ENCODE results near the gene SDK2. TPM values are rescaled to one million over a fixed set of nuclear protein-coding genes. Genes with fewer than 3 reads are reported as not detected.
"Not testable (repeated sequence)": the region's sequence is repeated elsewhere in the genome, so short reads cannot be mapped to it uniquely, and the experiment has no call there.

Gene SDK2
- total RNA-seq, 1 donor from 2014 or later = 0.96 TPM

DNA sequence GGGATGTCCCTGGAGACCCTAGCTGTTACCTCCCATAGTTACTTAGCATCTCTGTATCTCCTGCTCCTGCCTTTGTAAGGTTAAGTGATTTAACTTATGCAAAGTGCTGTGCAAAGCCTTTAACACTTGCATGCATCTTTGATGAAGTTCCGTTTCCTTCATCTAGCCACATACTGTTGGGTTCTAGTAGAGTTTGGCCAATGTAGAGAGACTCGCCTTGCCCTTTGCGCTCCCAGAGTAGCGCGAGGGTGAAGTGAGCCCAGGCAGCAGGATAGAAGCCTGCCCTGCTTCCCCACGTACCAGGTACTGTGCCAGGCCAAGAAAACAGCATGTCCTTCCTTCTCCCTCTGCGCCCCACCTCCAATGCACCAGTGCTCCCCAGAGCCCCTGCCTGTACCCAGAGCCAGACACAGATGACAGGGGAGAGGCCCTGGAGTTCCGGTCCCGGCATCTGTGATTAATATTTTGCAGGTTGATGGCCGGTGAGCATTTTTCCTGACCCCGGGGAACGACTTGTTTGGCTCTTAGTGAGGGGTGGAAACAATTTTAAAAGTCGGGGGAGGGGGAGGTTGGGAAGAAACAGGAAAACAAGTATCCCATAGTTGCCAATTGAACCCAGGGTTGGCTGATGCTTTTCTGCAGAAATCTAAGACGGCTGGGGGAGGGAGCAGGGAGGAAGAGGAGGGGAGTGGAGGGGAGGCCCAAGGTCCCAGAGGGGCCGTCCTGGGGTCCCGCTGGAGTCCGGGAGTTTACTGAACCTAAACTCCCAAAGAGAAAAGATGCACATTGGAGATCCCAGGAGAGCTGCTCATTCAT lies 319.3 kb downstream of the SDK2 start:
- DNase-seq (ENCODE audit: low spot score) = no peak

DNA sequence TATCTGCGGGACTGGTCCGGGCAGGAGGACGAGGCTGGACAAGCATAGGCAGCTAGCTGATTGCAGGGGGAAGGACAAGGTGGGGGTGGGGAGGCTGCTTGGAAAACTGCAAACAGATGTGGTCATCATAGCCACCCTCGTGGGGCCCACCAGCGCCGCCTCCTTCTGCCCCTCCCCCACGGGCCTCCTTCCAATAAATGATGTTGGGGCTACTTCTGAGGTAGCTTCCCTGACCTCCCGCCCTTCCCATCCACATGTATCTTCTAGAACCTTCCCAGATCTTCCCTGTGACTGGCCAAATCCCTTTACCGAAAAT lies 320.1 kb downstream of the SDK2 start:
- peak; percentile 72 for DNase-seq (ENCODE audit: low spot score)

DNA sequence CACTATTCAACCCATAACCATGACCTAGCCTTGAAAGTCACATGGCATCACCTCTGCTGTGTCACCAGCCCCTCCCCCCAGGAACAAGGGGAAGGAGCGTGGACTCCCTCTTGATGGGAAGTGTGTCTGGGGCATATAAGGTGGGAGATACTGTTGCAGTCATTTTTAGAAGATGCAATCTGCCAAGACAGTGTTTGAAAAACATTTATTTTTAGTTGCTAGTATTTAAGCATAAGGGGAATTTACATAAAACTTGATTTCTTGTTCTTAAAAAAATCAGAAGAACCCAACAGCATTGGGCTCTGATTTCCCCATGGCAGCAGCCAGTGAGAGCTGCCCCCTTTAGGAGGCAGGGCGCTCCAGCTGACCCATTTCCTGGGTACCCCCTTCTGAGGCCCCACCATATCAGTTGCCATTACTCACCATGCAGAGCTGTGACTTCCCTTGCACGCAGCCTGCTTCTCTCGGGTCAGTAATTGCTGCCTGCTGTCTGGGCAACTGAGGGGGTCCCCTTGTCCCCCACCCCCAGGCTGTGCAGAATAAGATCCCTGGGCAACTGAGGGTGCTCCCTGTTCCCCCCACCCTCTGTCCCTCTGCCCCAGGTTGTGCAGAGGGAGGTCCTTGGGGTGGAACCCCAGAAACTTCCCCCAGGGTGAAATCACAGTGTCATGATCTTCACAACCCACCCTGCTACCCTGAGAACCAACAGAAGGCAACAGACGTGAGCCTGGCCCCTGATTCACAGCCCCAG lies 320.7 kb downstream of the SDK2 start:
- peak; percentile 75 for DNase-seq (ENCODE audit: low spot score)

DNA sequence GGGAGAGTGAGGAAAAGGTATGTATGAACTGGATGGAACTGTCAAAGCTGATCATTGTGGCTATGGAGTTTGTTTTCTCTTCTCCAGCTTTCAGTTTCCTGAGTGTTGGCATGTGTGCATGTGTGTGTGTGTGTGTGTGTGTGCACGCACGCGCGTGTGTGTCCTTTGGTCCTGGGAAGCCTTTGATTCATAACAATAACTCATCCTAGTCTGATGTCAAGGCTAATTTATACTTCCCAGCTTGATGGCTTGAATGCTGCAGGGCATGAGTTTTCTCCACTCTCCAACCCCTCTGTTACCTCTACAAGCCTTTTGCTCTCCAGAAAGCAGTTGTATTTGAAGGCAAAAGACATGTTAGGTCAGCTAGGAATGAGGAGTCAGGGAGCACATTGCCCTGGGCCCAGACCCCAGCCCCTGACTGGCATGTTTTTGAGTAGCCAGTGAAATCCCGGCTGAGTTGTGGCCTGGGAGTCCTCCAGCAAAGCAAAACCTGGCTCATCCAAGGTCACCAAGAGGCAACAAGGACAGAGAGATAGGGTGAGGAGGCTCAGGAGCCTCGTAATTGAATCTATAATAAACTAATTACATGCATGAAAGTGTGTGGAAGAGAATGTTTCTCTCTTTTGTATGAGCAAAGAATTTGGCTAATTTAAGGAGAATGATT lies 323.5 kb downstream of the SDK2 start:
- DNase-seq (ENCODE audit: low spot score) = no peak

DNA sequence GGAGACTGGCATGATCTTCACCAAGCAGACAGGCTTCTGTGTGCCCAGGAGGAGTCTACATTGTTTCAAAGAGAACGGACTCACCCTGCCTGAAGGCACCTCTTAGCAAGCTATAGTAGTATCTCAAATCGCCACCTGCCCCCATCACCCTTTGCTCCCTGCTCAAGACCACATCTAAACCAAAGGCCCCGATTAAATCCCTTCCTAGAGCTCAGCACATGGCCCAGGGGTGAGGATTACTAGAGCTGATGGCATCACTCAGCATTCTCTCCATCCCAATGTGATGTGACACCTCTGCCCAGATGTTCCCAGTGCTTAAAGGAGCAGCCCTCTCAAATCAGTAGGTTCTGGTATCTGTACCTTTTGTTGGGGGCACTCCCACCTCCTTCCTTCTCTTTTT lies 324.5 kb downstream of the SDK2 start:
- no peak for DNase-seq (ENCODE audit: low spot score)

DNA sequence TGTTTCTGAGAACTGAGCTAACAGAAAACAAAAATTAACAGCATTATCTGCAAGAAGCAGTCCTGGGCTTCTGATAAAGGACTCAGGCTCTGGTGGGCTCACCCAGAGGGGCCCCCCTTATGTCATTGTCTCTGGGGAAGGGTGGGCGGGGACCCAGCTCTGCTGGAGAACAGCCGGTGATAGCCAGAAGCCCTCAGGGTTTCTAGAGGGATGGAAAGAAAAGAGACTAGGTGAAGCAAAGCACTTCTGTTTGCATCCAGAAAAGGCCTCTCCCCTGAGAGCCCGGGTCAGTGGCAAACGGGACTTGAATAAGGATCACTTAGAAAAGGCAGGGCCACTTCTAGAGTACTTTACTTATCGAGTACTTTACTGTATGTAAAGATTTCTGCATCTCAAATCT lies 325.4 kb downstream of the SDK2 start:
- DNase-seq (ENCODE audit: low spot score) = no peak

DNA sequence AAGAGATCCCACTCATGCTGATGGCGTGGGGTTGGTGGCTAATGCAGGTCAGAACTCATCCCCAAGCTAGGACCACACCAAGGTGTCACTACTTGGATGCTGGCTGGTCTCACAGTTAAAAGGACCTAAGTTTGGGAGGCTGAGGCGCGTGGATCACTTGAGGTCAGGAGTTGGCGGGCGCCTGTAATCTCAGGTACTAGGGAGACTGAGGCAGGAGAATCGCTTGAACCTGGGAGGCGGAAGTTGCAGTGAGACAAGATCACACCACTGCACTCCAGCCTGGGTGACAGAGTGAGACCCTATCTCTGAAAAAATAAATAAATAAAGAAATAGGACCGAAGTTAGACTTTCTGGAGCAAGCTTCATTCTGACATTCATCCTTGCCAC lies 325.8 kb downstream of the SDK2 start:
- DNase-seq (ENCODE audit: low spot score) = no peak

DNA sequence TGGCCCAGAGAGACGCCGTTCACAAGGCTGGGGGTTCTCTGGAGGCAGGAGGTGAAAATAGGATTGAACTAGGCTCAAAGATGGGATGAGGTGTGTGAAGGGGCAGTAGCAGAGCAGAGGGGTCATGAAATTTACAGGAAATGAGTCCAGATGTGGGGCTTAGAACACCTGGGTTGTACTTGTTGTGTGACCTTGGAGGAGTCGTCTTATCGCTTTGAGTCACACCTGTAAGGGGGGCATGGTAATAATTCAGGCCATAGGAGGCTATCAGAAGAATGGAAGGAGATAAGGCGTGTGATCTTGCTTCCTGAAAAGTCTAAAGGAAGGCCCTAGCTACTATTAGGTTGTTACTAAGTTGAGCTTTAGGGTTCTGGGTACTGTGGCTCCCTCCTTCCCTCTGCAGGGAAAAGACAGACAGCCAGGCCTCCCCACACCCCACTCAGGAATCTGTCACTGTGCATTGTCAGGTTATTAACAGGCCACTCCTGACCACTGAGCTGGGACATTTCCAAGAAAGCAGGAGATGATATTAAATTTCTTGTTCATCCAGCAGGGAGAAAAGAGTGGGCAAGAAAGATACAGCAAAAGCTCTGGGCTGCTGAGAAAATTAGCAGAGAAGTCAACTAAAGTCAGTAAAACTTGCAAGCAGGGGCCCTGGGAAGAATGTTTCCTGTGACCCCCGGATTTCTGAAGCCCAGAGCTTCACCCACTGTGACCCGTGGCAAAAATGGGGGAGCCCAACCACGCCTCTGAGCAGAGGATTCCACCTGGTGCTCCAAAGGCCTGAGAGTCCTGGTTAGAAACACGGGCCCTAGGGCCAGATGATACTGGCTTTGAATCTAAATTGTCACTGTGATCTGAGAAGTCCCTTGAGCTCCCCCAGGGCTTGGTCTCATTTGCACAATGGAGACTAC lies 326.5 kb downstream of the SDK2 start:
- DNase-seq (ENCODE audit: low spot score) = peak; percentile 77

DNA sequence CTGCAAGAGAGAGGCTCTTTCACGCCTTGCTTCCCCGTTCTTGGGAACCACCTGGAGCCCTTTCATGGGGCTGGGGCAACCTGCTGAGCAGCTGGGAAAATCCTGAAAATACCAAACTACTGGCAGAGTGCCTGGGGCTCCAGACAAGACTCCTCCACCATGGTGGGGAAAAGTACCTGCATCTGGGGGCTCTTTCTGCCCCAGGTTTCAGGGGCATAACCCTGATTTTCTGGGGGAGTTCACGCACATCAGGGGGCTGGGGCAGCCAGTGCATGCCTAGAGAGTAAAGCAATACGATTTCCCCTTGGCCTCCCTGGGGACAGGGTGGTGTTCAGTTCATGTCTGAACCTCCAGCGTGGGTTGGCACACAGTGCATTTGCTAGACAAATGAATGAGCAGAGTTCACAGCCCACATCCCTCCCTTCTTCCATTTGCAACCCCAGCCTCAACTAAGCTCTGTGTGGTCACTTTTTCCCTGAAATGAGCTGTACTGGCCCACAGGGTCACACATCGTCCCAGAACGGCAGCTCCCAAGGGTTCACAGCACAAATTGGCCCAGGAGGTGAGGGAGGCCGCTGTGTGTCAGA lies 327.2 kb downstream of the SDK2 start:
- no peak for DNase-seq (ENCODE audit: low spot score)

DNA sequence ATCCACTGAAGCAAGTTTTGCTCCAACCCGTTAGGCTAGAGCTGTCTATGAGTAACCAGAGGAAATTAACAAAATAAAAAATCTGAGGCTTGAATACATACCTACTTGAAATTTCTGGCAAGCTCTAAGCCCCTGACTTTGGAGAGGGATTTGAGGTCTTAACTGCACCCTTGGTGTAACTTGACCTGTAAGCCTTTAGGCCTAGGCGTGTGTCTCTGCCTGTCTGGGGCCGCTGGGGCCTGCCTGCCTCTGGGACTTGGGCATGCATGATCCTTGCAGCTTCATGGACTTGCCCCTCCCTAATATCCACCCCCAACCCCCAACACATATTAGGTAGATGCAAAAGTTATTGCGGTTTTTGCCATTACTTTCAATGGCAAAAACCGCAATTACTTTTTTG lies 328.8 kb downstream of the SDK2 start:
- peak; percentile 92 for DNase-seq (ENCODE audit: low spot score)

DNA sequence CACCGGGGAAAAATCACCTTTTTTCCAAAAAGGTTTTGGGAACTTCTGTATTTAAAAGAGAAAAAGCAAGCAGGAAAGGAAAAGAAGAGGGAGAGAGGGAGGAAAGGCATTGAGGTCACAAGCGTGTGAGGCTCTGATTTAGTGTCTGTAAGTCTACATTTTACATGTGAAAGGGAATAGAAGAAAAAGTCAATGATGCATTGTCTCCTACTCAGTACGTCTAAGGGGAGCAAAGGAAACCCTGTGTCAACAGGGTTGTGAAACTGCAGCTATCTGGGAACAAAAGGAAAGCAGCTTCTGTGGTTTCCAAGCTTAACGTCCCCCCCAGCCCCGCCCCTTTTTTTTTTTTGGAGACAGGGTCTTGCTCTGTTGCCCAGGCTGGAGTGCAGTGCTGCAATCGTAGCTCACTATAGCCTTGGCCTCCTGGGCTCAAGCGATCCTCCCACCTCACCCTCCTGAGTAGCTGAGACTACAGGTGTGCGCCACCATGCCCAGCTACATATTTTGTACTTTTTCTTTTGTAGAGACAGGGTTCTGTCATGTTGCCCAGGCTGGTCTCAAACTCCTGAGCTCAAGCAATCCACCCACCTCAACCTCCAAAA lies 330.6 kb downstream of the SDK2 start:
- no peak for DNase-seq (ENCODE audit: low spot score)

DNA sequence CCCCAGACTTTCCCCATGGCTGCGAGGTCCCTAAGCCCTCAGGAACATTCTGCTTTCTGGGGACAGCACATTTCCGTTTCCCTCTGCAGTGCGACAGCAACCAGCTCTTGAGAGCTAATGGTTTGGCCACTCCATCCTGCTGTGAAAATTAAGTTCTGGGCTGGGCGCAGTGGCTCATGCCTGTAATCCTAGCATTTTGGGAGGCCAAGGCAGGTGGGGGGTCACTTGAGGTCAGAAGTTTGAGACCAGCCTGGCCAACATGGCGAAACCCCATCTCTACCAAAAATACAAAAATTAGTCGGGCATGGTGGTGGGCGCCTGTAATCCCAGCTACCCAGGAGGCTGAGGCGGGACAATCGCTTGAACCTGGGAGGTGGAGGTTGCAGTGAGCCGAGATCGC lies 331.4 kb downstream of the SDK2 start:
- DNase-seq (ENCODE audit: low spot score) = not testable (repeated sequence)

DNA sequence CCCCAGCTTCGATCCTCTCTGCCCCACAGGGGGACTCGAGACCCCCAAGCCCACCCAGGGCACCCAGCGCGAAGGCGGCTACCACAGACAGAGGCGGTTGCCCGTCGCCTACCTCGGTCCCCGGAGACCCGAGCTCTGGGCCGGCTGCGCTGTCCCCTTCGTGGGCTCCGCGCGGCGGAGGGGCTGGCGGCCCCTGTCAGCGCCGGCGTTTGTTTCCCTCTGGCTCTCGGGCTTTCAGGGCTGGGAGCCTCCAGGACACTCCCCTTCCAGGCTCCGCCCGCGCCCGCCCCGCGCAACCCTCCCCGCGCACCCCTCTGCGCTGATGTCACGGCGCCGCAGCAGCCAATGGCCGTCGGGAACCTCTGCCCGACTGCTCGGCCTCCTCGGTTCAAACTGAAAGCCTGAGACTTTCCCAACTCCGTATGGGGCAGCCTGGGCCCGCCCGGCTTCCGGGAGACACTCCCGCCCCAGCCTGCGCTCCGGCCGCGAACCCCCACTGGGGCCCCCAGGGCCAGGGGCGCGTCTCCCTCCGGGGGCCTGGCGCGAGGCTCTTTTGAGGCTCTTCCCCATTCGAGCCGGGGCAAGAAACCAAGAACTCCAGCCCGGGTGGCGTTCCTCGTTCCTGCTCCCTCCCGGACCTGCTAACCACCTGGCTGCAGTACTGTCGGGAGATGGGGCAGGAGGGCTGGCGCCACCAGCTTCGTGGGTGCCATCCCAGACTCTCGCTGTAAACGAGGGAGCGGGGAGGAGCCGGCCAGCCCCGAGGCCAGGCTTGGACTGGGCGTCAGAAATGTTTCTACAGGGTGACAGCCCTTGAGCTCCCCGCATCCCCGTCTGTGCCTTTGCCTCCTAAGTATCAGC lies 332.2 kb downstream of the SDK2 start, which contains the start of gene CDC42EP4:
TSS of gene CDC42EP4 (minus strand) at position 221 of the 861 bp plus-strand sequence. CDS start 25,501 bp downstream, outside the sequence.
- peak; percentile 97 for DNase-seq (ENCODE audit: low spot score)

DNA sequence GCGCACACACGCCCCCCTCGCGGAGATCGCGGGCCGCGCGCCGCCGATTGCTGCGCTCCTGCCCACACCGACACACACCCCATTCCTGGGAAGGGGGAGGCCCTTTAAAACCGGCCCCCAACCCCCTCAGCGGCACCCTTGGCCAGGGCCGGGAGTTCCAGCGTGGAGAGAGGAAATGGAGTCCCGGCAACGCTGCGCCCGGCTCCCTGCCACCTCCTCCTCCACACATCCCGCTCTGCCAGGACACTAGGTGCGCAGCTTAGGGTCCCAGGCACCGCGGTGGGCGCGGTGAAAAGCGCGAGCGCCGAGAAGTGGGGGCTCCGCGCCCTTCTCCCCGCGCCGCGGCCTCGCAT lies 332.8 kb downstream of the SDK2 start:
- DNase-seq (ENCODE audit: low spot score) = no peak

DNA sequence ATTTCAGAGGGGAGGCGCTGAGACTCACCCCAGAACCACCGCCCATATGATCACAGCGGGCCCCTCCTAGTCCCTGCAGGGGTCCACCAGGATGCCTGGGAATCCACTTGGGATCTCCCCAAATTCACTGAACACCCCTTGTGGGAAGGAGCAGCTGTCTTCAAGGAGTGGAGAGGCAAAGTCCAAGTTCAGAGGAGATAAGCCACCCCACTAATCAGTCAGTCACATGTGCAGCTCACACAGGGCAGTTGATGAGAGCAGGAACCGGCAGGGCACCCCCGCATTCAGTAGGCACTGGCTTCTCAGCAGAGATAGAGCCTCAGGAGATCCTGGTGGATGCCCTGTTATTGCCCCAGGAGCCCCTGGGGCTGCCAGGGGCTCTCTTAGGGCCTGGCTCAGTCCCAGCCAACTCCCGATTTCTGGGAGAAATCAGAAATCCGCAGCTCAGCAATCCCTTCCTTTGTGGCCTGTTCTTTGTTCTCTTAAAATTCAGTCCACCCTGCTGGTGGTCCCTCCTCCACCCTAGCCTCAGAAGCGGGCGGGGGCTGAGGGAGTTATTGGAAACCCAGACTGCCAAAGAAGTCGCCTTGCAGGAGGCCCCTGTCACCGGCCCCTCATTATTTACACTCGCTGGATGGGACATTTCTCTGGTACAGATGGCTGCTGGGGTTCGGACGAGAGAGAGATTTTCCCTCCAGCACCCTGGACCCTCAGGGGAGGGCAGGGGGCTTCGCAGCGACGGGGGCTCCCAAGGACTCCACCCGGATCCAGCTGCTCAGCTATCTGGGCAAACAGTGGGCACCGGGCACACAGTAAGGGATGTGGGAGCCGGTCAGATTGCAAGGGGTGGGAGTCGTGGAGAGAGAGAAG lies 334.3 kb downstream of the SDK2 start:
- DNase-seq (ENCODE audit: low spot score) = no peak

DNA sequence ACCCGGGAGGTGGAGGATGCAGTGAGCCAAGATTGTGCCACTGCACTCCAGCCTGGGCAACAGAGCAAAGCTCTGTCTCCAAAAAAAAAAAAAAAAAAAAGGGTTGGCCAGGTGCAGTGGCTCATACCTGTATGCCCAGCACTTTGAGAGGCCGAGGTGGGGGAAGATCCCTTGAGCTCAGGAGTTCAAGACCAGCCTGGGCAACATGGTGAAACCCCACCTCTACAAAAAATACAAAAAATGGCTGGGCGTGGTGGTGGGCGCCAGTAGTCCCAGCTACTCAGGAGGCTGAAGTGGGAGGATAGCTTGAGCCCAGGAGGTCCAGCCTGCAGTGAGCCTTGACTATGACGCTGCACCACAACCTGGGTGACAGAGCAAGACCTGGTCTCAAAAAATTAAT lies 335.3 kb downstream of the SDK2 start:
- DNase-seq (ENCODE audit: low spot score) = not testable (repeated sequence)

DNA sequence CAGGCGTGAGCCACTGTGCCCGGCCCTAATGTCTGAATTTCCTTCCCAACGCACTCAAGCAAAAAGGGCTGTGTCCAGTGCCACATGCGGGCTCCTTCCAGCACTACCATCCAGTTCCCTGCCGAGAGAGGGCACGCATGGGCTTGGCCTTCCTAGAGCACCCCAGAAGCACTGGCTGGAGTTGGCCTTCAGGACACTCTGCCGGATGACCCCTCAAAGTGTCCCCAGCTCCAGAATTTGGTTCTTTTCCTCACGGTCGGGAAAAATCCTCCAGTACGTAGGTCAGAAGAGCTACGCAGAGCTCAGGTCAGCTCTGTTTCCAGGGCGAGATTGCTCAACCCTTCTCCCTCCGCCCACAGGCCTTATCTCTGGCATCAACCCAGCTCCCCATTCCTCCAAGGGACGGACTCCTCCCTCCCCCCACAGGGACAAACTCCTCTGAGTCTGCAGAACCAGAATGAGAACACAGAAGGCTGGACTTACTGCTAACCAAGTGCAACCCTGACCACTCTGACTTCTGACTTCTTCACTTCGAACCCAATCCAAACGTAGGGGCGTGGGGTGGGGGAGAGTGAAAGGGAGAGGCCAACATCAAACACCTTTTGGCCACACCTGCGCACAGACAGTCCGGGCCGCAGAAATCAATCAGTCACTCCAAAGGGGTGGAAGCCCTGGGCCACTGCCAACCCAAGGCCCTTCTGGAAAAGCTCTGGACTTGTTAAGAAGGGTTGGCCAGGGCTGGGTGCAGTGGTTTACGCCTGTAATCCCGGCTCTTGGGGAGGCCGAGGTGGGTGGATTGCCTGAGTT lies 336.0 kb downstream of the SDK2 start:
- peak; percentile 97 for DNase-seq (ENCODE audit: low spot score)

DNA sequence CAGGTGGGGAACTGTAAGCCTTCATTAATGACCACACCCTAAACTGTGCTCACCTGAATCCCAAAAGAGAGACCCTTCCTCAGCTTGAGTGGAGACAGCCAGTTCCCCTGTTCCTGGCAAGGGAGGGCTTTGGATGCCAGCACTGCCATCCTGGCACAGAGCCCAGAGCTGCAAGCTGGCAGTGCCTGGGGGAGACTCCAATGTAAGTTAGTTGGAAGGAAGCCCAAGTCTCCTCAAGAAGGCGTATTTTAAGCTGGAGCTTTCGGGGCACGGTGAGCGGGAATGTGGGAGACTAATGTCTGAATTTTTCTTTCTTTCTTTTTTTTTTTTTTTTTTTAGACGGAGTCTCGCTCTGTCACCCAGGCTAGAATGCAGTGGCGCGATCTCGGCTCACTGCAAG lies 337.1 kb downstream of the SDK2 start:
- DNase-seq (ENCODE audit: low spot score) = no peak

Measured in umbilical cord (tissue), 2 donors.